Astrocyte of the spinal cord (primary cell): ENCODE results near the gene CEBPA.

Experiments used
- DNase-seq: peaks from one replicate; pipeline ENCODE4 v3.0.0; 2011; ENCODE audit warnings: low read depth, low spot score
- H3K4me3 ChIP-seq: 2 replicates; pipeline ENCODE4 v1.5.1; 2011; ENCODE audit warnings: low read depth, mild to moderate bottlenecking, low read length, moderate library complexity
- in situ Hi-C: cut with HindIII; loops from 2 replicates; pipeline ENCODE4 v1.10.0; 2017; ENCODE audit warnings: low sequenced_read_pairs
- TF ChIP-seq, protein P1 (sequence below): IDR thresholded peaks from 2 replicates; pipeline ENCODE4 v1.5.1; 2012; ENCODE audit warnings: low read depth, mild to moderate bottlenecking, low read length, inconsistent platforms

The CEBPA gene

DNA sequence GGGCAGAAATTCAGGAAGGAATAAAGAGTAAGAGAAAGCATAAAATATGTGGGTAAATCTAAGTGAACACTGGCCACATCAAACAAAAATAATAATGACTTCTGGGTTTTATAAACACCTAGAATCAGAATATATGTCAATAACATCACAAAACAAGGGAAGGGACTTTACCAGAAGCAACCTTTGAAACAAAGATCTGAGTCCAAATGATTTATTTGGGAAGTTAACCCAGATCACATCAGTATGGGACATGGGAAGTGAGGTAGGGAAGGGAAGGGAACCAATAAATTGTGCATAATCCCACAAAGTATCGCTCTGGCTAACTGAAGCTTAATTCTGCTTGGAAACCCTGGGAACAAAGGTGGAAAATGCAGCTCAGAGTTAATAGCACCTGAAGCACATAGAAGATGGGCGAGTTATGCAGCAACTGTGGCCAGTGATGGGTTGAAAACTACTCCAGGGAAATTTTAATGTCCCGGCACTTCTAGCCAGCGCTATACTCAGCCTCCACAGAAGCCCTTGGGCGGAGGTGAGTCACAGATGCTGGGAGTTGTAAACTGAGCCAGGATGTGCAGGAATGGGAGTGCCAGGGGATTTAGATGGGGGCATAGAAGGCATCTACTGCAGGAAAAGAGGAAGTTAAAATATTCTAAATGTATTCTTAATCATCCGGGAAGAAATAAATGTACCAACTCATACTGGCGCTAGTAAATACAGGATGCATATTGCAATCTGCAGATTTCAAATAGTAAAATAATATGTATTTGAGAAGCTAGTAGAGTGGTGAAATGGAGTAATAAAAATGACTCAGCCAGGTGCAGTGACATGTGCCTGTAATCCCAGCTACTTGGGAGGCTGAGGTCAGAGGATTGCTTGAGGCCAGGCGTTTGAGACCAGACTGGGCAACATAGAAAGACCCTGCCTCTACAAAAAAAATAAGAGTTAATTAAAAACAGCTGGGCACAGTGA, 37.0 kb upstream of the CEBPA start:
- in situ Hi-C loops = no loop called here
- no peak overlapping the region for H3K4me3 ChIP-seq
- no peak for DNase-seq
- TF ChIP-seq, protein P1, sequence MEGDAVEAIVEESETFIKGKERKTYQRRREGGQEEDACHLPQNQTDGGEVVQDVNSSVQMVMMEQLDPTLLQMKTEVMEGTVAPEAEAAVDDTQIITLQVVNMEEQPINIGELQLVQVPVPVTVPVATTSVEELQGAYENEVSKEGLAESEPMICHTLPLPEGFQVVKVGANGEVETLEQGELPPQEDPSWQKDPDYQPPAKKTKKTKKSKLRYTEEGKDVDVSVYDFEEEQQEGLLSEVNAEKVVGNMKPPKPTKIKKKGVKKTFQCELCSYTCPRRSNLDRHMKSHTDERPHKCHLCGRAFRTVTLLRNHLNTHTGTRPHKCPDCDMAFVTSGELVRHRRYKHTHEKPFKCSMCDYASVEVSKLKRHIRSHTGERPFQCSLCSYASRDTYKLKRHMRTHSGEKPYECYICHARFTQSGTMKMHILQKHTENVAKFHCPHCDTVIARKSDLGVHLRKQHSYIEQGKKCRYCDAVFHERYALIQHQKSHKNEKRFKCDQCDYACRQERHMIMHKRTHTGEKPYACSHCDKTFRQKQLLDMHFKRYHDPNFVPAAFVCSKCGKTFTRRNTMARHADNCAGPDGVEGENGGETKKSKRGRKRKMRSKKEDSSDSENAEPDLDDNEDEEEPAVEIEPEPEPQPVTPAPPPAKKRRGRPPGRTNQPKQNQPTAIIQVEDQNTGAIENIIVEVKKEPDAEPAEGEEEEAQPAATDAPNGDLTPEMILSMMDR = no peak

DNA sequence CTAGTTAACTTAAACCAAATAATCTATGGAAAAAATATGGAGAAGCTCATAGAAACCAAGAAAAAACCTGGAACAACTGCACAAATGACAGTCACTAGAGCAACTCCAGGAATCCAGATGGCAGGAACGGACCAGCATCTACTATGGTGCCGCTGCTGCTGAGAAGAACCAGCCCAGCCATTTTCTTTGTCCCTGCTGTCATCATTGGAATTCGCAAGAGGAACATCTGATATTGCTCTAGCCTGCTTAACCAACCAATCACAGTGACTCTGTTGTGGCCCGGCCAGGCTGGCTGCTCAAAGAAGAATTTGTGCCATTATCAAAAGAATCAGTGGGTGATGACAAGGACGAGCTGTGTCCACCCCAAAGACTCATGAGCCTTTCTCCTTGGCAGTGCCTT, 33.1 kb upstream of the CEBPA start:
- DNase-seq = no peak
- in situ Hi-C loops = no loop called here
- no peak overlapping the region for H3K4me3 ChIP-seq
- TF ChIP-seq, protein P1 = no peak

DNA sequence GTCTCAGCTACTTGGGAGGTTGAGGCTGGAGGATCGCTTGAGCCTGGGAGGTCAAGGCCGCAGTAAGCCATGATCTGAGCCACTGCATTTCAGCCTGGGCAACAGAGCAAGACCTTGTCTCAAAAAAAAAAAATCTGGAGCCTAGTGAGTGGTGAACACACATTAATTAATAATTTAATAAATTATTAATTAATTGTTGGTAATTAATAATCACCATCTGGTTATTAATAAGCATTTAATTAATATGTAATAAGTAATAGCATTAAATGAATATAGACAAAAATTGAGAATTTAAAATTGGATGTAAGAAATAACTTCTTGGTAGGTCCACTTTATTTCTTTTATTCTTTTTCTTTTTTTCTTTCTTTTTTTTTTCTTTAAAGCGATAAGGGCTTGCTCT, 31.9 kb upstream of the CEBPA start:
- H3K4me3 ChIP-seq = no peak overlapping the region
- in situ Hi-C loops = no loop called here
- TF ChIP-seq, protein P1 = no peak
- no peak for DNase-seq

DNA sequence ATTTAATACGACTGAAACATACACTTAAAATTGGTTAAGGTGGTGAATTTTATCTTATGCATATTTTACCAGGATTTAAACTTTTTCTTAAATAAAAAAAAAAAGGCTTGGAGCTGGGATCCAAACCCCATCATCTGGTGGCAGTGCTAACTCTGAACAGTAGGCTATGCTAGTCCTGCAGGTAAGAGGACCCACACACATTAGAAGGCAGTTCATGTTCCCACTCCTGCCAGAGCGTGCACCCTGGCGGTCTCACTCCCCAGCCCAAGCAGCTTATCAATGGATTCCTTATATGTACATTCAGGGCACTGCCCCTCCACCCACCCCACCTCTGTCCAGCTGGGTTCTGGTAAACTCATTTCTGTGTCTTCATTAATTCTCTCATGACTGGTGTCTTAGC, 31.3 kb upstream of the CEBPA start:
- in situ Hi-C loops = no loop called here
- H3K4me3 ChIP-seq = no peak overlapping the region
- DNase-seq = no peak
- TF ChIP-seq, protein P1 = no peak

DNA sequence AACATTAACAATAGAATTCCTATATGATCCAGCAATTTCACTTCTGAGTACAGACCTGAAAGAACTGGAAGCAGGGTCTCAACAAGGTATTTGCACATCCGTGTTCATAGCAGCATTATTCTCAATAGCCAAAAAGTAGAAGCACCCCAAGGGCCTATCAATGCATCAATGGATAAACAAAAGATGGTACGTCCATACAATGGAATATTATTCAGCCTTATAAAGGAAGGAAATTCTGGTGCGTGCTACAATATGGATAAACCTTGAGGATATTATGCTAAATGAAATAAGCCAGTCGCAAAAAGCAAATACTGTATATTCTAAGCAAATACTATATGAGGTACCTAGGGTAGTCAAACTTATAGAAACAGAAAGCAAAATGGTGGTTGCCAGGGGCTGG, 30.8 kb upstream of the CEBPA start:
- TF ChIP-seq, protein P1 = no peak
- no peak overlapping the region for H3K4me3 ChIP-seq
- in situ Hi-C loops = no loop called here
- DNase-seq = no peak

DNA sequence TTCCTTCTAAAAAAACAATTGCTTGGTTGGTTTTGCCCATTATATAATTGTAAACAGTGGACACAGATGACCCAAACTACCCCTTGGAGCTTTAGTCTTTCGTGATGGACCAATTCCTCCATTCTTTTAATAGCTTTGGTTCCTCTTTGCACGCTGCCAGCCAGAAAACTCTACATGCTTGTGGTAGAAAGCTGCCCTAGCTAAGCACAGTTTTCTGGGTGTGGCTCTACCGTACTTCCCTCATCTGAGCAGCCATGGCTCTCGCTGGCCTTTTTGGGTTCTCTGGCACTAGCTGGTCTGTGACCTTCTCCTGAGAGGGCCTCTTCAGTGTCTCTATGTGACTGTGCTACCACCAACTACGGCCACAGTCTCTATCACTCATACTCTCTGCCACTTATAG, 29.9 kb upstream of the CEBPA start:
- no peak for DNase-seq
- TF ChIP-seq, protein P1 = no peak

More for the DNA sequence above, 29.9 kb upstream of the CEBPA start:
- in situ Hi-C loops = no loop called here
- H3K4me3 ChIP-seq = no peak overlapping the region
